Ishikawa (cell line): ENCODE data around the gene MRPS2.
A peak's percentile ranks its signal among the peaks of the same experiment; 100 is the strongest.

Source experiments
- CEBPB ChIP-seq: IDR thresholded peaks from 2 replicates; pipeline ENCODE4 v1.6.1; 2012
- CREB1 ChIP-seq: IDR thresholded peaks from 2 replicates; pipeline ENCODE4 v1.6.1; 2012; ENCODE audit warnings: low read depth
- EGR1 ChIP-seq: IDR thresholded peaks from 2 replicates; pipeline ENCODE4 v1.6.1; 2012
- EP300 ChIP-seq: IDR thresholded peaks from 2 replicates; pipeline ENCODE4 v1.6.1; 2012; ENCODE audit warnings: borderline replicate concordance
- FOXM1 ChIP-seq: IDR thresholded peaks from 2 replicates; pipeline ENCODE4 v1.6.1; 2012; ENCODE audit warnings: low read depth, borderline replicate concordance
- MAX ChIP-seq: IDR thresholded peaks from 2 replicates; pipeline ENCODE4 v1.6.1; 2012
- NFIC ChIP-seq: IDR thresholded peaks from 2 replicates; pipeline ENCODE4 v1.6.1; 2012
- RAD21 ChIP-seq: IDR thresholded peaks from 2 replicates; pipeline ENCODE4 v1.6.1; 2012; ENCODE audit warnings: low read depth
- TAF1 ChIP-seq: IDR thresholded peaks from 2 replicates; pipeline ENCODE4 v1.6.1; 2012; ENCODE audit warnings: low read depth, mild to moderate bottlenecking
- TCF12 ChIP-seq: IDR thresholded peaks from 2 replicates; pipeline ENCODE4 v1.6.1; 2012; ENCODE audit warnings: low read depth
- TEAD4 ChIP-seq: IDR thresholded peaks from 2 replicates; pipeline ENCODE4 v1.6.1; 2012
- YY1 ChIP-seq: IDR thresholded peaks from 2 replicates; pipeline ENCODE4 v1.6.1; 2012; ENCODE audit warnings: low read depth
- ZBTB7A ChIP-seq: IDR thresholded peaks from 2 replicates; pipeline ENCODE4 v1.6.1; 2012; ENCODE audit warnings: low read depth
- TF ChIP-seq, protein P1 (sequence below): IDR thresholded peaks from 2 replicates; pipeline ENCODE4 v1.6.1; 2012
- TF ChIP-seq, protein P2 (sequence below): IDR thresholded peaks from 2 replicates; pipeline ENCODE4 v1.6.1; 2012; ENCODE audit warnings: low read depth, mild to moderate bottlenecking

The MRPS2 gene

DNA sequence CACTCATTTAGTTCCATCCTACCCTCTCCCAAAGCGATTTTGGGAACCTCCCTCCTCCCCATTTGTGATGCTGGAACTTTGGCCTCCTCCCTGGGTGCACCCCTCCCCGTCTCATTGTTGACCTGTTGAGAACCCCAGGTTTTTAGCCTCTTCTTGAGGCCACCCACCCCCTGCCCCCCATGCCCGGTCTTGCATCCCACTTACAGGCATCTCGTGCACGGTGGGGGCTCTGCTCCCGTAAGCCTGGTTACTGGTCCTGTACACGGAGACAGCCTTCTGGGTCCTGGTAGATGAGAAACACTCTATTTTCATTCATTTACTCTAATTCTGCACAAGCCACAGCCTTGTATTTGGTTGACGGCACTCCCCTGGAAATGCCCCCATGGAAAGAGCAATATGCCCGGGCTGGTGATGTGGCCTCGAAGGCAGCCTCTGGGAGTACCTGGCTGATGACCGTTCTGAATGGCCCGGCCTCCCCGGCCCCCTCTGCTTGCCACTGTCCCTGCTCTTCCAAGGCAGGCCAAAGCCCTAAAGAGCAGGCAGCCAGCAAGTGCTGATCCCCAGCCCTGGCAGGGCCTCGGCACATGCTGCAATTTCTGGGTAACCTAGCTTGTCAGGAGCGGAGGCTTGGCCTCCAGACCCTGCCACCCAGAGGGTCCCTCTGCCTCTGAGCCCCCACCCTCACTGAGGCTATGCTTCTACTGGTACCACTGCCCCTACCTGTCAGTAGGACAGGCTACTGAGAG lies 1.9 kb upstream of the MRPS2 start:
- no peak for TF ChIP-seq YY1
- no peak for TF ChIP-seq CEBPB
- TF ChIP-seq NFIC: no peak
- no peak for TF ChIP-seq ZBTB7A
- TF ChIP-seq EP300: no peak
- TF ChIP-seq, protein P1, sequence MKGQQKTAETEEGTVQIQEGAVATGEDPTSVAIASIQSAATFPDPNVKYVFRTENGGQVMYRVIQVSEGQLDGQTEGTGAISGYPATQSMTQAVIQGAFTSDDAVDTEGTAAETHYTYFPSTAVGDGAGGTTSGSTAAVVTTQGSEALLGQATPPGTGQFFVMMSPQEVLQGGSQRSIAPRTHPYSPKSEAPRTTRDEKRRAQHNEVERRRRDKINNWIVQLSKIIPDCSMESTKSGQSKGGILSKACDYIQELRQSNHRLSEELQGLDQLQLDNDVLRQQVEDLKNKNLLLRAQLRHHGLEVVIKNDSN: no peak
- no peak for TF ChIP-seq EGR1
- no peak for TF ChIP-seq TAF1
- TF ChIP-seq CREB1: no peak
- TF ChIP-seq TCF12: no peak
- no peak for TF ChIP-seq MAX
- no peak for TF ChIP-seq FOXM1
- TF ChIP-seq RAD21: no peak

GRCh38 chr9:135499326-135500070 lies 984 bp upstream of the MRPS2 start:
- TF ChIP-seq EGR1: peak; percentile 25; the same call in 1 of the 2 replicates
- TF ChIP-seq TAF1: peak; percentile 54; the same call in 1 of the 2 replicates
- no peak for TF ChIP-seq EP300
- TF ChIP-seq YY1: peak; percentile 88
- no peak for TF ChIP-seq CREB1
- TF ChIP-seq MAX: peak; percentile 83
- no peak for TF ChIP-seq FOXM1
- no peak for TF ChIP-seq NFIC
- no peak for TF ChIP-seq CEBPB
- peak; percentile 72; the same call in 1 of the 2 replicates for TF ChIP-seq ZBTB7A
- TF ChIP-seq RAD21: no peak
- no peak for TF ChIP-seq TCF12
- no peak for TF ChIP-seq TEAD4
- TF ChIP-seq, protein P1: peak; percentile 99

DNA sequence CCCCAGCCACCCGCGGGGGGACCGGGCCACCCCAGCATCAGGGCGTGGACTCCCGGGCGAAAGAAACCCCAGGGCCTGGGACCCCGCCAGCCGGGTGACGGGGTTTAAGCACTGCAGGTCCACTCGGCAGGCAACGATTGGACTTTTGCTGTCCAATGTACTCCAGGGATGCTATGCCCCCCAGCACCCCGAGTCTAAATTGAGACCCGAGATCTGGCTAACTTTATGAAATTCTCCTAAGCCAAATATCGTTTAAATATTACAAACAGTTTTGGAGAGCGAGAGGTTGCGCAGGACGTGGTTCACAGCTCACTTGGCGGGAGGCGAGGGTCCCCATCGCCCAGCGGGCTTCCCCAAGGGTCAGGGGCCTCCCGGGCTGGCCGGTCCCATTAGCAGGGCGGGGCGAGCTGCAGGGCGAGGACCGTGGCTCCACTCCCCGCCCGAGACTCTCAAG lies 384 bp upstream of the MRPS2 start:
- TF ChIP-seq, protein P1: no peak
- TF ChIP-seq MAX (no peak), RAD21 (no peak), ZBTB7A (peak; percentile 8; the same call in 1 of the 2 replicates)
- TF ChIP-seq, protein P2, sequence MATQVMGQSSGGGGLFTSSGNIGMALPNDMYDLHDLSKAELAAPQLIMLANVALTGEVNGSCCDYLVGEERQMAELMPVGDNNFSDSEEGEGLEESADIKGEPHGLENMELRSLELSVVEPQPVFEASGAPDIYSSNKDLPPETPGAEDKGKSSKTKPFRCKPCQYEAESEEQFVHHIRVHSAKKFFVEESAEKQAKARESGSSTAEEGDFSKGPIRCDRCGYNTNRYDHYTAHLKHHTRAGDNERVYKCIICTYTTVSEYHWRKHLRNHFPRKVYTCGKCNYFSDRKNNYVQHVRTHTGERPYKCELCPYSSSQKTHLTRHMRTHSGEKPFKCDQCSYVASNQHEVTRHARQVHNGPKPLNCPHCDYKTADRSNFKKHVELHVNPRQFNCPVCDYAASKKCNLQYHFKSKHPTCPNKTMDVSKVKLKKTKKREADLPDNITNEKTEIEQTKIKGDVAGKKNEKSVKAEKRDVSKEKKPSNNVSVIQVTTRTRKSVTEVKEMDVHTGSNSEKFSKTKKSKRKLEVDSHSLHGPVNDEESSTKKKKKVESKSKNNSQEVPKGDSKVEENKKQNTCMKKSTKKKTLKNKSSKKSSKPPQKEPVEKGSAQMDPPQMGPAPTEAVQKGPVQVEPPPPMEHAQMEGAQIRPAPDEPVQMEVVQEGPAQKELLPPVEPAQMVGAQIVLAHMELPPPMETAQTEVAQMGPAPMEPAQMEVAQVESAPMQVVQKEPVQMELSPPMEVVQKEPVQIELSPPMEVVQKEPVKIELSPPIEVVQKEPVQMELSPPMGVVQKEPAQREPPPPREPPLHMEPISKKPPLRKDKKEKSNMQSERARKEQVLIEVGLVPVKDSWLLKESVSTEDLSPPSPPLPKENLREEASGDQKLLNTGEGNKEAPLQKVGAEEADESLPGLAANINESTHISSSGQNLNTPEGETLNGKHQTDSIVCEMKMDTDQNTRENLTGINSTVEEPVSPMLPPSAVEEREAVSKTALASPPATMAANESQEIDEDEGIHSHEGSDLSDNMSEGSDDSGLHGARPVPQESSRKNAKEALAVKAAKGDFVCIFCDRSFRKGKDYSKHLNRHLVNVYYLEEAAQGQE: peak; percentile 39; the same call in 1 of the 2 replicates

- no peak for TF ChIP-seq ZBTB7A
These were observed 1.0 kb downstream of the MRPS2 start for GRCh38 chr9:135501261-135502167.

GRCh38 chr9:135502168-135502872 lies 1.8 kb downstream of the MRPS2 start:
- TF ChIP-seq CEBPB (no peak), RAD21 (no peak), TEAD4 (no peak), NFIC (no peak), TAF1 (no peak), CREB1 (no peak), YY1 (no peak), MAX (no peak), EGR1 (no peak), FOXM1 (no peak), TCF12 (no peak), ZBTB7A (no peak)
- TF ChIP-seq, protein P2: no peak
- TF ChIP-seq, protein P1: no peak
